ENCODE data around the gene ADGRF3. TPM values are rescaled to one million over a fixed set of nuclear protein-coding genes. Genes with fewer than 3 reads are reported as not detected.

The ADGRF3 gene
- total and polyA plus RNA-seq, 2 of the 13 experiments (the other 11 are each of a cell fraction or from before 2014, with no cell fraction given), result 0.40 to 1.5 TPM

- no peak for TF ChIP-seq CREB3 (CRISPR knock-in tag; IDR thresholded peaks at IDR 0.05)
- TF ChIP-seq ZBTB25 (CRISPR knock-in tag; IDR thresholded peaks at IDR 0.05), result peak; percentile 92
- TF ChIP-seq ZNF282 (IDR thresholded peaks at IDR 0.05; ENCODE audit: partially characterized antibody), result no peak
- no peak for TF ChIP-seq HMGA1 (CRISPR knock-in tag; conservative IDR thresholded peaks at IDR 0.05)
- TF ChIP-seq ZIK1 (CRISPR knock-in tag; IDR thresholded peaks at IDR 0.05; ENCODE audit: borderline replicate concordance, low read depth), result no peak; the same call in 1 of the 2 replicates
- TF ChIP-seq SNAI1 (CRISPR knock-in tag; IDR thresholded peaks at IDR 0.05; ENCODE audit: borderline replicate concordance), result peak; percentile 86
- peak; percentile 90; the same call in 1 of the 2 replicates for TF ChIP-seq ARID2 (CRISPR knock-in tag; IDR thresholded peaks at IDR 0.05; ENCODE audit: borderline replicate concordance)
- peak; percentile 83 for TF ChIP-seq MYC (CRISPR knock-in tag; IDR thresholded peaks at IDR 0.05; ENCODE audit: borderline replicate concordance)
- peak in 1 of 2 experiments; percentile 47; a peak in 1 of 4 replicates for TF ChIP-seq ATF4 (CRISPR knock-in tag; IDR thresholded peaks at IDR 0.05)
- no peak for TF ChIP-seq PRMT3 (CRISPR knock-in tag; IDR thresholded peaks at IDR 0.05; ENCODE audit: borderline replicate concordance, low read depth)
- 0 out of 2 replicates have a peak, but pooled peaks have one; percentile 20 for TF ChIP-seq TBP (CRISPR knock-in tag; IDR thresholded peaks at IDR 0.05)
- peak; percentile 98 for TF ChIP-seq ZNF816 (CRISPR knock-in tag; IDR thresholded peaks at IDR 0.05; ENCODE audit: borderline replicate concordance)
- peak; percentile 85; the same call in 1 of the 2 replicates for TF ChIP-seq ZNF329 (CRISPR knock-in tag; IDR thresholded peaks at IDR 0.05; ENCODE audit: low read depth)
- peak; percentile 93; the same call in 1 of the 2 replicates for TF ChIP-seq KDM5B (CRISPR knock-in tag; IDR thresholded peaks at IDR 0.05; ENCODE audit: borderline replicate concordance)
- TF ChIP-seq FIP1L1 (IDR thresholded peaks at IDR 0.05; ENCODE audit: borderline replicate concordance, insufficient read depth, low read depth, low read length), result 0 out of 2 replicates have a peak, but pooled peaks have one; percentile 64
- TF ChIP-seq UBTF (CRISPR knock-in tag; IDR thresholded peaks at IDR 0.05), result peak; percentile 87; the same call in 1 of the 2 replicates
- TF ChIP-seq SUZ12 (IDR thresholded peaks at IDR 0.05; ENCODE audit: low read depth, low read length), result peak; percentile 55
- TF ChIP-seq MED8 (CRISPR knock-in tag; IDR thresholded peaks at IDR 0.05; ENCODE audit: insufficient replicate concordance), result peak; percentile 30
- 0 out of 2 replicates have a peak, but pooled peaks have one; percentile 35 for TF ChIP-seq WIZ (CRISPR knock-in tag; IDR thresholded peaks at IDR 0.05)
- no peak; the same call in 1 of the 2 replicates for TF ChIP-seq CENPBD1 (CRISPR knock-in tag; IDR thresholded peaks at IDR 0.05; ENCODE audit: borderline replicate concordance, low read depth)
- no peak; the same call in 1 of the 2 replicates for TF ChIP-seq MTF1 (CRISPR knock-in tag; IDR thresholded peaks at IDR 0.05)
- TF ChIP-seq ZNF432 (CRISPR knock-in tag; IDR thresholded peaks at IDR 0.05; ENCODE audit: borderline replicate concordance), result no peak
Observed at GRCh38 chr2:26345545-26346453, 790 bp downstream of the ADGRF3 start, which contains the start of gene SELENOI (continued).
